Kidney glomerular epithelial cell (primary cell): ENCODE measurements around the gene FUNDC2.

Experiments
- DNase-seq: peaks from one replicate; lab custom pipeline; 2025; lab: John Stamatoyannopoulos, UW

Gene FUNDC2

GRCh38 chrX:155069414-155069813 is 42.8 kb downstream of the FUNDC2 start:
- no peak for DNase-seq

GRCh38 chrX:155070038-155070437 is 43.4 kb downstream of the FUNDC2 start:
- no peak for DNase-seq

DNA sequence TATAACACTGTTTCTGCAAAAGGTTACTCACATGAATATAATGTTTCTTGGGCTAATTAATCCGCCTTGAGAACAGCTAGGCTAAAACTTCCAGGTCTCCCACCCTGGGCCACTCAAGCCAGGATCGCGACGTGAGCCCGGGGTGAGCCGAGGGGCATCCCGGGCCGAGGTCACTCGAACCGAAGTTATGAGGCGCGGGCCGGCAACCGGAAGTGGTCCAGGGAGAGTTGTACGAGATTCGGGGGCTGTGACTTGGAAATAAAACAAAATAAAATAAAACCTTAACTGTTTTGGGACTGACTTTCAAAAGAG is 44.0 kb downstream of the FUNDC2 start:
- no peak for DNase-seq

GRCh38 chrX:155070975-155071693 is 44.5 kb downstream of the FUNDC2 start, which contains the start of the genes BRCC3, CMC4 and MTCP1:
TSS of gene BRCC3 (plus strand) at chrX:155071508. CDS start at chrX:155071528, 20 bp downstream.
TSS of gene CMC4 (minus strand) at chrX:155071136. CDS start at chrX:155064023, 7,113 bp downstream.
TSS of gene MTCP1 (minus strand) at chrX:155071136. CDS start at chrX:155066010, 5,126 bp downstream.
- DNase-seq, result peak; percentile 42

GRCh38 chrX:155071694-155072280 is 45.1 kb downstream of the FUNDC2 start:
- no peak for DNase-seq

- DNase-seq, result no peak
Measured at GRCh38 chrX:155086202-155086840, 59.7 kb downstream of the FUNDC2 start.

DNA sequence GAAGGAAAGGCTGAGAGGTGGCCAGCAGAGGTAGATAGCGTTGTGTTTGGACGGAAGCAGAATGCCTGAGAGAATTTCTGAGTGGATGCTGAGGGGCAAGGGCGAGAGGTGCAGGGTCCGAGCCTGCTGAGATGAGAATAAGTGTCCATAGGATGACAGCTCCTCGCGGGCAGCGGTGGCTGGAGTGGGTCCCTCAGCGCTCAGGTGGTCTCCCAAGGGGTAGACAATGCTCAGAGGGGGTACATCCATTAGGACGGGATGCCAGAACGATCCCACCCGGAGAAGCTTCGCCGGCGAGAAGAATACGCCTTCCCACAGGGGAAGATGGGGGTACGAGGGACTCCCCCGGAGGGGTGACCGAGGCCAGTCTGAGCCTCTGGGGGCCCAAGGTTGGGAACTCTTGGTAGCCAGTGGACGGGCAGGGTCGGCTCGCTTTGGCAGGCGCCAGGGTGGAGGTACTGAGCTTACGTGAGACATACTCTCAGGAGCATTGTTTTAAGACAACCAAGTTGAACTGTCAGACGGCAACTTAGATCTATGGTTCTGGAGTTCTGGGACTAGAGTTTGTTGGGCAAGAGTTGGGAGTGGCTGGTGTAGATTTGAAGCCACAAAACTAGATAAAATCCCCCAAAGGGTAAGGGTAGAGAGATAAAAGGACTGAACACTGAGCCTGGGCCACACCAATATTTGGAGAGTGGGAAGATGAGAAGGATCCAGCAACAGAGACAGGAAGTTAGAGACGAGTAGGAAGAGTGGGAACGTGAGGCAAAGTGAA is 60.5 kb downstream of the FUNDC2 start:
- no peak for DNase-seq

DNA sequence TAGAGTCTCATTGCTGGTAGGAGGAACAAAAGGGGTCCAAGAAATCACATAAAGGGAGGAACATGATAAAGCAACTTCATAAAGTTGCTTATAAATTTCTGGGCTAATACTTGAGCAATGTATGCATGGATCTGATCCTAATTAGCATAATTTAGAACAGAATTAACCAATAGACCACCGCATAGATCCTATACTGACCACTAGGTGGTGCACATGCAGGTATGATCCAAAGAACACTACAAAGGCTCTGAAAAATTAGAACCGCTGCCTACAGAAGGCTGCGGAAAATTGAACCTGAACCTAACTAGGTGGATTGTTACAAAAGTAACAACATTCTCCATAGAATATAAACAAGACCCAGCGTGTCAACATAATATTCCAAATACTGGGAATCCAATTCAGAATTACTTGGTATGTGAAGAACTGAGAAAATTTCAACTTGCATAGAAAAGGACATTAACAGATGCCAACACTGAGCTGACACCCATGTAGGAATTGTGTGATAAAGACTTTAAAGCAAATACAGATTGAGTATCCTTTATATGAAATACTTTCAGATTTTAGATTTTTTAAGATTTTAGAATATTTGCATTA is 67.9 kb downstream of the FUNDC2 start:
- peak; percentile 1 for DNase-seq

DNA sequence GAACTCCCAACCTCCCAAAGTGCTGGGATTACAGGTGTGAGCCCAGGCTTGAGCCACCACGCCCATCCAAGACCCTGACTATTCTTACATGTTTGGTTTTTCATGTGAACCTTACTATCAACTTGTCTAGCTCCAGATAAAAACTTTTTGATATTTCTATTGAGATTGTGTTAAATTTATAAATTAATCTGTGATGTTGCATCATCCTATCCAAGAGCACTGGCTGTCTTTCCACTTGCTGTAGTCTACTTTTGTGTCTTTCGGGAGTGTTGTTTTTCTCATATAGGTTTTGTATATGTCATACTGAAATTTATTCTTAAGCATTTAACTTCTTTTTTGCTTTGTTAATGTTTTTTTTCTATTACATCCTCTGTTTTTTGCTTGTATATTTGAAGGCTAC is 79.3 kb downstream of the FUNDC2 start:
- no peak for DNase-seq

DNA sequence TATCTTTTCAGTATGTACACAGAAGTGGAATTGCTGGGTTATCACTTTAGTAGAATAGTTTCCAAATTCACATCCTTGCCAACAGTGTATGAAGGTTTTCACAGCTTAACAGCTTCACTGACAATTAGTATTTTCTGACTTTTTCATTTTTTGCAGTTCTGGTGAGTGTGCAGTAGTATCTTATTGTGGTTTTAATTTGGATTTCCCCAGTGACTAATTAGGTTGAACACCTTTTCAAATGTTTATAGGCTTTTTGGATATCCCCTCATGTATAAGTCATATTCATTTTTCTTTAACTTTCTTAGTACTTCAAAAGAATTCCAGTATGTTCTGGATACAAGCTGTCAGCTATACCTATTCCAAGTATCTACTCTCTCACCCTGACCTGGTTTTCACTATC is 81.8 kb downstream of the FUNDC2 start:
- no peak for DNase-seq
